Neural cell (in vitro differentiated cells): ENCODE data around the gene ATP6V1G3.

Experiments
- EP300 ChIP-seq: fragments of 450-650 bp; conservative IDR thresholded peaks from 2 replicates; pipeline ENCODE4 v1.6.1; 2014; ENCODE audit warnings: antibody characterized with exemption, mild to moderate bottlenecking, moderate library complexity; ENCODE audit not compliant: poor library complexity, severe bottlenecking
- EZH2 ChIP-seq: fragments of 200-600, 300-800 bp; shearing (Covaris generic), sonication (generic); IDR thresholded peaks from 2 replicates; pipeline ENCODE4 v1.6.1; 2014; ENCODE audit warnings: antibody characterized with exemption, low read length, borderline replicate concordance, mild to moderate bottlenecking; ENCODE audit not compliant: insufficient read depth, poor library complexity, severe bottlenecking
- TF ChIP-seq, protein P1 (sequence below): IDR thresholded peaks from 2 replicates; pipeline ENCODE4 v1.6.1; 2012; ENCODE audit warnings: borderline replicate concordance
- TF ChIP-seq, protein P2 (sequence below): fragments of 450-650 bp; IDR thresholded peaks from 2 replicates; pipeline ENCODE4 v1.5.1; 2014; ENCODE audit warnings: antibody characterized with exemption, mild to moderate bottlenecking, moderate library complexity; ENCODE audit not compliant: poor library complexity, severe bottlenecking

DNA sequence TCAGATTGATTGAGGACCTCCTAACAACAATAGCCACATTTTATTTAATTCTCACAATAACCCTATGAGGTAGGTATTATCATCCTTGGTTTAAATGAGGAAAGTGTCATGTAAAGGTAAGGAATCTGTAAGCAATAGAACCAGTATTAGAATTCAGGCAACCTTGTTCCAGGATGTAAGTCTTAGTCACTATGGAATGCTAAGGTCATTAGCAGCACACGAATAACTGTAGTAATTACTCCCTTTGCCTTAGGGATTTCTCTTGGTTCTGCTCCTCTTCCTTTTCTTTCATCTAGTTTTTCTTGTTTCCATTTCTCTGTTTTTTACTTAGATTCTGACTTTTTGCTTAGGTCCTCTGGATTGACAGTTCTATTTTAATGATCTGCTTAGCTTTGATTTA lies 23.1 kb upstream of the ATP6V1G3 start:
- TF ChIP-seq, protein P1, sequence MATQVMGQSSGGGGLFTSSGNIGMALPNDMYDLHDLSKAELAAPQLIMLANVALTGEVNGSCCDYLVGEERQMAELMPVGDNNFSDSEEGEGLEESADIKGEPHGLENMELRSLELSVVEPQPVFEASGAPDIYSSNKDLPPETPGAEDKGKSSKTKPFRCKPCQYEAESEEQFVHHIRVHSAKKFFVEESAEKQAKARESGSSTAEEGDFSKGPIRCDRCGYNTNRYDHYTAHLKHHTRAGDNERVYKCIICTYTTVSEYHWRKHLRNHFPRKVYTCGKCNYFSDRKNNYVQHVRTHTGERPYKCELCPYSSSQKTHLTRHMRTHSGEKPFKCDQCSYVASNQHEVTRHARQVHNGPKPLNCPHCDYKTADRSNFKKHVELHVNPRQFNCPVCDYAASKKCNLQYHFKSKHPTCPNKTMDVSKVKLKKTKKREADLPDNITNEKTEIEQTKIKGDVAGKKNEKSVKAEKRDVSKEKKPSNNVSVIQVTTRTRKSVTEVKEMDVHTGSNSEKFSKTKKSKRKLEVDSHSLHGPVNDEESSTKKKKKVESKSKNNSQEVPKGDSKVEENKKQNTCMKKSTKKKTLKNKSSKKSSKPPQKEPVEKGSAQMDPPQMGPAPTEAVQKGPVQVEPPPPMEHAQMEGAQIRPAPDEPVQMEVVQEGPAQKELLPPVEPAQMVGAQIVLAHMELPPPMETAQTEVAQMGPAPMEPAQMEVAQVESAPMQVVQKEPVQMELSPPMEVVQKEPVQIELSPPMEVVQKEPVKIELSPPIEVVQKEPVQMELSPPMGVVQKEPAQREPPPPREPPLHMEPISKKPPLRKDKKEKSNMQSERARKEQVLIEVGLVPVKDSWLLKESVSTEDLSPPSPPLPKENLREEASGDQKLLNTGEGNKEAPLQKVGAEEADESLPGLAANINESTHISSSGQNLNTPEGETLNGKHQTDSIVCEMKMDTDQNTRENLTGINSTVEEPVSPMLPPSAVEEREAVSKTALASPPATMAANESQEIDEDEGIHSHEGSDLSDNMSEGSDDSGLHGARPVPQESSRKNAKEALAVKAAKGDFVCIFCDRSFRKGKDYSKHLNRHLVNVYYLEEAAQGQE, result no peak
- TF ChIP-seq, protein P2, sequence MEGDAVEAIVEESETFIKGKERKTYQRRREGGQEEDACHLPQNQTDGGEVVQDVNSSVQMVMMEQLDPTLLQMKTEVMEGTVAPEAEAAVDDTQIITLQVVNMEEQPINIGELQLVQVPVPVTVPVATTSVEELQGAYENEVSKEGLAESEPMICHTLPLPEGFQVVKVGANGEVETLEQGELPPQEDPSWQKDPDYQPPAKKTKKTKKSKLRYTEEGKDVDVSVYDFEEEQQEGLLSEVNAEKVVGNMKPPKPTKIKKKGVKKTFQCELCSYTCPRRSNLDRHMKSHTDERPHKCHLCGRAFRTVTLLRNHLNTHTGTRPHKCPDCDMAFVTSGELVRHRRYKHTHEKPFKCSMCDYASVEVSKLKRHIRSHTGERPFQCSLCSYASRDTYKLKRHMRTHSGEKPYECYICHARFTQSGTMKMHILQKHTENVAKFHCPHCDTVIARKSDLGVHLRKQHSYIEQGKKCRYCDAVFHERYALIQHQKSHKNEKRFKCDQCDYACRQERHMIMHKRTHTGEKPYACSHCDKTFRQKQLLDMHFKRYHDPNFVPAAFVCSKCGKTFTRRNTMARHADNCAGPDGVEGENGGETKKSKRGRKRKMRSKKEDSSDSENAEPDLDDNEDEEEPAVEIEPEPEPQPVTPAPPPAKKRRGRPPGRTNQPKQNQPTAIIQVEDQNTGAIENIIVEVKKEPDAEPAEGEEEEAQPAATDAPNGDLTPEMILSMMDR, result no peak
- no peak for TF ChIP-seq EZH2
- TF ChIP-seq EP300, result no peak
